HG02588 (cell line): ENCODE results near the gene CLCN2.

Source experiments
- ATAC-seq: cut with Tn5 transposase; IDR thresholded peaks from one replicate; pipeline ENCODE4 v1.9.1; 2021; ENCODE audit warnings: mild to moderate bottlenecking, moderate library complexity; ENCODE audit not compliant: unreplicated experiment

CLCN2 gene

DNA sequence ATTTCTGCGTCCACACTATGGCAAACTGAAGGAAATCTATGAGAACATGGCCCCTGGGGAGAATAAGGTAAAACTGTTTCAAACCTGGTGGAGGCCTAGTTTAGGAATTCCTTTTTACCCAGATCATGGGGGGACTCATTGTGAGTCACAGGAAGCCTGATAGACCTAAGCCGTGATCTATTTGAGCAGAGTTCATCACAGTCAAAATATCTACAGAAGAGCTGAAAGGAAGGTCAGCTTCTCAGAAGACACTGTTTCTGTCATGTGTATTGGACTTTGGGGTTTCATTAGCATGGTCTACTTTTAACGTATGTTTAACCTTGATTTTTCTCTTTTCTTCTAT is 61.1 kb downstream of the CLCN2 start:
- ATAC-seq = no peak

DNA sequence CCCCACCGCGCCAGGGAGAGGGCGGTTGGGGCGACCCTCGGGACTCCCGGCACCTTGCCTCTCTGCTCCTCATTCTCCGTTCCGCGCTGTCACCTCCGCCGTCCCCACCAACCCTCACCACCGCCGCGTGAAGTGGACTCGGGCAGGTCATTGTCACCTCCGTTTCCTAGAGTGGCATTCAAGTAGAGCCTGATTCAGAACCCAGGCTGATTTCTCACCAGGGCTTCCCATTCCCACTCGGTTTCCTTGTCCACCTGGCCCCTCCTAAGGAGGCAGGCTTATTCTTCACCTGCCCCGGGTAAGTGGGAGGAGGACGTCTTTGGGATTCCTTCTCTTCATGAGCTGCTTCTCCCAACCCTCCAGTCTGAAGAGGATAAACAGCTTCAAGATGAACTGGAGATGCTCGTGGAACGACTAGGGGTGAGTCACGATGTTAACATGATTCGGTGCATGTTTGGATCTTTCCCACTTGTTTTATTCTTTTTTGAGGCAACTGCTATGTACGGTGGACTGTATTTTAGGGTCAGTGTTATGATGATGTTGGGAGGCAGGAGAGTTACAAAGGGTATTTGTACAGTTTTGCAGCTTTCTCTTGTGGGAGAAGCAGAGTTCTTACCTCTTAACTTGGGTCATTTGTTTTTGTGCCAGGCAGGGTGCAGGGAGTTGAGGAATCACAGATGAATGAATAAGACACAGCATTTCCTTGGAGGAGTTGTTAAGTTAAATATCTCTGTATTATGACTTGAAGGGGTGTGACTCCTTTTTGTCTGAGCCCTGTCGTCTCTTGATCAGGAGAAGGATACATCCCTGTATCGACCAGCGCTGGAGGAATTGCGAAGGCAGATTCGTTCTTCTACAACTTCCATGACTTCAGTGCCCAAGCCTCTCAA is 61.7 kb downstream of the CLCN2 start:
- ATAC-seq = no peak

DNA sequence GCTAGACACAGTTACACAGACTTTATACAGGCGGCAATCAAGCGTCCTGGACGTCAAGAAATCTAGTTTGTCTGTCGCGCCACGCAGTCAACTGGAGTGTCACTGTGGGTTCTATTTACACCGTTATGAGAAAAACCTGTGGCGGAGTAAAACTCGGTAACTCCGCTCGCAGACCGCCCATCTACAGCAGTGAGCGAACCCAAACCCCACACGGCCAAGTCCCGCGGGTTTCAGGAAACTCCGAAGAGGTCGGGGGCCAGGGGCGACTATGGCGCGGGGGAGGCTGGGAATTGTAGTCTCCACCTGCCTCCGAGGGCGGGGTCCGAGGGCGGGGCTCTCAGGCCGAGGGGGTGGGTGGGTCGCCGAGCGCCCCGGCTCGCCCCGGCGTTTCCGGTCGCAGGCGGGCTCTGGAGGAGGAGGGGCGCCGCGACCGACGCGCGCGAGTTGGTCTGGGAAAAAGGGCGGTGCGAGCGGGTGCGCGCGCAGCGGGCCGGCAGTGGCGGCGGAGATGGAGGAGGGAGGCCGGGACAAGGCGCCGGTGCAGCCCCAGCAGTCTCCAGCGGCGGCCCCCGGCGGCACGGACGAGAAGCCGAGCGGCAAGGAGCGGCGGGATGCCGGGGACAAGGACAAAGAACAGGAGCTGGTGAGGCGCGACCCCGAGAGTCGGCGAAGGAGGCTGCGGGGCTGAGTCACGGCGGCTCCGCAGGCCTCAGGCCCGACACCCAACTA is 62.5 kb downstream of the CLCN2 start, which contains the start of gene PSMD2:
Gene PSMD2 (plus strand): TSS at position 483 of the 729 bp plus-strand sequence. CDS start 26 bp downstream, at position 509.
- peak; percentile 91 for ATAC-seq

DNA sequence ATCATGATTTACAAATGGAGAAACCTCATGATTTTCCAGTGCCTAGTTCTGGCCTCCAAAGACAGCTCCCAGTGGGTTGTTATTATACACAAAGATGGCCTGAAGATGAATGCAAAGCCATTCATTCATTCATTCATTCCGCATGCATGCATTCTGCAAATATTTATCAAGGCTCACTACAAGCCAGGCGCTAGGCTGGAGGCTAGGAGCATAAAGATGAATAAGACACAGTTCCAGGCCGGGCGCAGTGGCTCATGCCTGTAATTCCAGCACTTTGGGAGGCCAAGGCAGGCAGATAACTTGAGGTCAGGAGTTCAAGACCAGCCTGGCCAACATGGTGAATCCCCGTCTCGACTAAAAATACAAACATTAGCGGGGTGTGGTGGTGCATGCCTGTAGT is 64.8 kb downstream of the CLCN2 start:
- no peak for ATAC-seq
